GM21423 (cell line): ENCODE results near the gene LIFR.
A peak's percentile ranks its signal among the peaks of the same experiment; 100 is the strongest.
"Not testable (repeated sequence)": the region's sequence is repeated elsewhere in the genome, so short reads cannot be mapped to it uniquely, and the experiment has no call there.

Experiments
- ATAC-seq: cut with Tn5 transposase; IDR thresholded peaks from one replicate; pipeline ENCODE4 v1.9.1; 2021; ENCODE audit warnings: mild to moderate bottlenecking, moderate library complexity; ENCODE audit not compliant: unreplicated experiment

LIFR gene, protein sequence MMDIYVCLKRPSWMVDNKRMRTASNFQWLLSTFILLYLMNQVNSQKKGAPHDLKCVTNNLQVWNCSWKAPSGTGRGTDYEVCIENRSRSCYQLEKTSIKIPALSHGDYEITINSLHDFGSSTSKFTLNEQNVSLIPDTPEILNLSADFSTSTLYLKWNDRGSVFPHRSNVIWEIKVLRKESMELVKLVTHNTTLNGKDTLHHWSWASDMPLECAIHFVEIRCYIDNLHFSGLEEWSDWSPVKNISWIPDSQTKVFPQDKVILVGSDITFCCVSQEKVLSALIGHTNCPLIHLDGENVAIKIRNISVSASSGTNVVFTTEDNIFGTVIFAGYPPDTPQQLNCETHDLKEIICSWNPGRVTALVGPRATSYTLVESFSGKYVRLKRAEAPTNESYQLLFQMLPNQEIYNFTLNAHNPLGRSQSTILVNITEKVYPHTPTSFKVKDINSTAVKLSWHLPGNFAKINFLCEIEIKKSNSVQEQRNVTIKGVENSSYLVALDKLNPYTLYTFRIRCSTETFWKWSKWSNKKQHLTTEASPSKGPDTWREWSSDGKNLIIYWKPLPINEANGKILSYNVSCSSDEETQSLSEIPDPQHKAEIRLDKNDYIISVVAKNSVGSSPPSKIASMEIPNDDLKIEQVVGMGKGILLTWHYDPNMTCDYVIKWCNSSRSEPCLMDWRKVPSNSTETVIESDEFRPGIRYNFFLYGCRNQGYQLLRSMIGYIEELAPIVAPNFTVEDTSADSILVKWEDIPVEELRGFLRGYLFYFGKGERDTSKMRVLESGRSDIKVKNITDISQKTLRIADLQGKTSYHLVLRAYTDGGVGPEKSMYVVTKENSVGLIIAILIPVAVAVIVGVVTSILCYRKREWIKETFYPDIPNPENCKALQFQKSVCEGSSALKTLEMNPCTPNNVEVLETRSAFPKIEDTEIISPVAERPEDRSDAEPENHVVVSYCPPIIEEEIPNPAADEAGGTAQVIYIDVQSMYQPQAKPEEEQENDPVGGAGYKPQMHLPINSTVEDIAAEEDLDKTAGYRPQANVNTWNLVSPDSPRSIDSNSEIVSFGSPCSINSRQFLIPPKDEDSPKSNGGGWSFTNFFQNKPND

DNA sequence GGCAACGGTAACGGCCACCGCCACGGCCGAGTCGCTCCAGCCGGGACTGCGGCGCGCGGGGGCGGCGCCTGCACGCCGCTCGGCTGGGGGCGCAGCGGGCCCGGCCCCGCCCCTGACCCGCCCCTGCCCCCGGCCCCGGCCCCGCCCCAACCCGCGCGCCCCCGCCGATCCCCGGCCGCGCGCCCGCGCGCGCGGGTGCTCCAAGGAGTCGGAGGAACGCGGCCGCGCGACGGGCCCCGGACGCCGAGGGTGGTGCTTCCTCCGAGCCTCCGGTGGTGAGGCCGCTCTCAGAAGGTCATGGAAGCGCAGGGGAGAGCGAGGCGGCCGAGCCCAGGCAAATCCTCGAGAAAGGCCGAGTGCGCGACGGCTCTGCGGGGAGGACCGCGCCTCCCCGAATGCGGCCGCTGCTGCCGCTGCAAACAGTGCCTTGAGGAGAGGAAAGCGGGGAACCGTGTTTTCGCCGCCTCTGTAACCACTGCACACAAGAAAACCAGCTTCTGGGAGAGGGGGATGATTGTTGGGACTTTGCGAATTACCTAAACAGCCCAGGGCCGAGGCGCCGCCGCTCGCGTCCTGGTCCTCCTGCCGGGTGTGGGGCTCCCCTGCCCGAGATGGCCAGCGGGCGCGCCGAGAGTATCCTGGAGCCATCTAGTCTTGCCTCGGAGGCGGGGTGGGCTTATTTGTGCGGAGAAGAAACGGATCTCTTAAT lies at the start of gene LIFR:
Gene LIFR (minus strand): TSS at position 48 of the 709 bp plus-strand sequence. CDS start 25,999 bp downstream, outside the sequence.
- peak; percentile 48 for ATAC-seq

GRCh38 chr5:38605610-38606009 lies 49.2 kb upstream of the LIFR start:
- ATAC-seq: no peak

- no peak for ATAC-seq
Measured at GRCh38 chr5:38603691-38604090, 47.2 kb upstream of the LIFR start.

DNA sequence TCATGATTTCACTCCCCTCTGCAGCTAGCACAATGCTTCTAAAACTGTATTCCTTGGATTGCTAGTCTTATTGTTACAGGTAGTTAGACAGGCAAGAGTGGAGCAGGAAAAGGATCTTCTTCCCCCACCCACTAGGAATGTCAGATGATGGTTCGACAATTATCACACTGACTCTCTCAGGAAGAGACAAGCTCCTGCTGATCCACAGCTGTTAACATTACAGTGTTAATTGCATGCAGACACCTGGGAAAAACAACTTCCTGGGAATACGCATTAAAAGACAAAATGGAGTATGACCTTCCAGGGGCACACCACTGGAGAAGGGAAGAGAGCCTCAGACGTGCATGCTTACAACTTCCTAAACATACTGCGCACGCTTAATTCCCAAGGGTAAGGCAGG lies 46.2 kb upstream of the LIFR start:
- ATAC-seq: no peak

GRCh38 chr5:38601863-38602298 lies 45.4 kb upstream of the LIFR start:
- no peak for ATAC-seq

DNA sequence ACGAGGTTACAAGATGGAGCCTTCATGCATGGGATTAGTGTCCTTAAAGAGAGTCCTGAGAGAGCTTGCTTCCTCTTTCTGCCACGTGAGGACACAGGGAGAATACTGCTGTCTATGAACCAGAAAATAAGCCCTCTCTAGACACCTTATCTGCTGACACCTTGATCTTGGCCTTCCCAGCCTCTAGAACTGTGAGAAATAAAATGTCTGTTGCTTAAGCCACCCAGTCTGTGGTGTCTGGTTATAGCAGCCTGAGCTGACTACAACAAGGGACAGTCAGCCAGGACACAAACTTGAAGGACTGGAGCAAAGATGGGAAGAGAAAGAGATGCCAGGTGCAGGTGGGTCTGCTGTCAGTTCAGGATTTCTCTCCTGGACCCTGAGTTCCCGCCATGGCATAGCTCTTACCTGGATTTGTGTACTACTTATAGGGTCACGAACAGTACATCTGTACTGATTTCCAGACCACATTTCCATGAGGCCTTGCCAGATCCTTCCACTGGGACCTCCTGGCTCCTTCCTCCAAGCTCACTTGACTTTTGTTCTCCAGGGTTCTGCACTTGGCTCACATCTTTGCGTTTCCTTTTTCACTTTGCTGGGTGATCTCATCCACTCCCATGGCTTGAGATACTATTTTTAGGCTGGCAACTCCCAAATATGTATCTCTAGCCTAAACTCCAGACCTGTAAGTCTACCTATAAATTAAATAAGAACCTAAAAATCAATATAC lies 44.9 kb upstream of the LIFR start:
- no peak for ATAC-seq

- no peak for ATAC-seq
Measured at GRCh38 chr5:38600329-38601045, 44.0 kb upstream of the LIFR start.

DNA sequence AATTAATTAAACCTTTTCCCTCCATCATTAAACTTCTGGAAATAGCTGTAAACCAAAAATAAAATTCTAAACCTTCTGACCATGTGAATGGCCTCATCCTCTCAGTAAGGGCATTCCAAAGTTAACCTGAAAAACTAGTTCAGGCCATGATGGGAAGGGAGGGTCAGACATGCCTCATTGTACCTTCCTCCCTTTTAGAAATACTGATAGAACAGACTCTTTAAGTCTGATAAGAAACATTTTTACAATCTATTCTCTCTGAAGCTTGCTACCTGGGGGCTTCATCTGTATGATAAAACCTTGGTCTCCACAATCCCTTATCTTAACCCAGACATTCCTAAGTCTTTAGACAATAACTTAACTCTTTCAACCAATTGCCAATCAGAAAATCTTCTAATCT lies 43.3 kb upstream of the LIFR start:
- not testable (repeated sequence) for ATAC-seq

GRCh38 chr5:38598994-38599617 lies 42.7 kb upstream of the LIFR start:
- no peak for ATAC-seq

DNA sequence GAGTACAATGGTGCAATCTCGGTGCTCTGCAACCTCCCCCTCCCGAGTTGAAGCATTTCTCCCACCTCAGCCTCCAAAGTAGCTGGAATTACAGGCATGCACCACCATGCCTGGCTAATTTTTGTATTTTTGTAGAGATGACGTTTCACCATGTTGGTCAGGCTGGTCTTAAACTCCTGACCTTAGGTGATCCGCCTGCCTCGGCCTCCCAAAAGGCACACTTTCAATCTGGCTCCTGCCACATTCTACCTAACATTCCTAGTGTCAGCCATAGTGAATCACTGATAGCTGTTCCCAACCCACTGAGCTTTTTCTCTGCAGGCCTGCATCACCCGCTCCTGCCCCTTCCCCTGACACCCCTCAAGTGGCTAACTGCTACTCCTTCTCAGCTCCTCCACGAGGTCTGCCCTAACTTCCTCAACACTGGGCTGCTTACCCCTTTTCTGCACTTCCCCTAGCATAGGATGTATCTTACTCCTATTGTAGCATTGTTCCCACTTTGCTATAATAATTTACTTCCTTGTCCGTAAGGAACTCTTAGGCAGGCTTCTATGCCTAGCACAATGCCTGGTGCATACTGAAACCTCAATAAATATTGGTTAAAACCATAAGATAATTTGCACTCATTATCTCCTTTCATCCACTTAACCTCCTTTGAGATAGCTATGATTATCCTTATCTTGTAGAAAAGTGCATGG lies 42.0 kb upstream of the LIFR start:
- ATAC-seq: no peak

DNA sequence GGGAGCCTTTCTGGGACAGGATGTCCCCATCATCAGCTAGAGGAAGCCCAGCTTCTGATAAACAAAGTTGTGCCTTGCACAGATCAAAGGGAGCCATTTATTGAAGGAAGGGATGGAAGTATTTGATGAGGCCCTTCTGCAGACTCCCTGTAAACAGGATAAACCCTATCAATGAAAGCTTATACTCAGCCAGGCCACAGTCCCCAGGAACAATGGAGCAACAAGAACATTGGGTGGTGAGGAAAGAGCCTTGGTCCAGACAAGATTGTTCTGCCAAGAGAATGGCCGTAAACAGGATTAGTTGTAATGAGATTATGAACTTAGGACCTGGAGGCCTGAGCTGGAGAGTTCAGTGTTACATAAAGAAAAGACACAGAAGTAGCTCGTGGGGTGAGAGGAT lies 40.5 kb upstream of the LIFR start:
- no peak for ATAC-seq

GRCh38 chr5:38595132-38595745 lies 38.8 kb upstream of the LIFR start:
- ATAC-seq: no peak

DNA sequence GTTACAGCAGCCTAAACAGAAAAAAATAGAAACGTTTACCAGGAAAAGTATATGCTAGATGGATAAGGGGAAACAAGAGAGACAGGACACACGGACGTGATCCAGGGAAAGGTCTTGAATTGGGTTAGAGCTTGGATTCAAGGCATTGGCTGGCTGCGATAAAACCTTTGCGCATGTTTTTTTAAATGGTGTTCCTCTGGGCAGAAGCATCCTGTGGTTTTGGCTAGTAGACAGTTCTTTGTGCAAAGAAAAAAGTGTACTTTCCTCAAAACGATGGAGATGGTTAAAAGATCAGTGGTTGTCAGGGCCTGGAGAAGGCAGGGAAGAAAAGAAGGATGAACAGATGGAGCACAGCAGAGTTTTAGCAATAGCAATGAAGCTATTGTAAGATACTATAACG lies 37.5 kb upstream of the LIFR start:
- no peak for ATAC-seq

DNA sequence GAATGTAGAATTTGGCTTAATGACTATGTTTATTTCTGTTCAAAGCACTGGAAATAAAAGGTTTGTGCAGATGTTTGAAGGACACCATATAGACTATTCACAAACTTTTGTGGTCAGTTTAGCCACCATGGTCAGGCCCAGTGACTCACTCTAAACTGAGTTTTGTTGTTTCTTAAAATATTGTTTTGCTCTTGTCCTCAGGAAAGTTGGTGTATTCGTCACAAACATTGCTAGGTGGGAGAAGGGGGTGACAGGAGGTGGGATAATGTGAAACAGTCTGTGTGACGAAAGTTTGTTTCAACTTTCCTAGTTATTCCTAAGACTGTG lies 35.0 kb upstream of the LIFR start:
- no peak for ATAC-seq

GRCh38 chr5:38590838-38591522 lies 34.5 kb upstream of the LIFR start:
- ATAC-seq: no peak

DNA sequence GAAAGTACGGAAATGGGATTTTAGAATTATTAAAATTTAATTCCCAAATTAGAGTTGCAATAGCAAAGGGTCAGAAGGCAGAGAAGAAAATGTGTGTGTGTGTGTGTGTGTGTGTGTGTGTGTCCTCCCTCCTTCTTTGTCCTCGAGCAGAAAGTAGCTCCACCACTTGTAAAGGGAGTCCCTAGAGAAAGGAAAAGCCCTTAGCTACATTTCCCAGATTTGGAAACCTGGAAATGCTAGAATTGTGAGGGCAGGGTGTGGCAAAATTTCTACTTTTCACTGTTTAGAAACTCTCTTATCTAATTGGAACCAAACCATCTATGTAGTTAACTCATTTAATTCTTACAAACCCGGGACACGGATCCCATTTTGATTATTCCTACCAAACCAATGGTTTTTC lies 33.2 kb upstream of the LIFR start:
- ATAC-seq: no peak

GRCh38 chr5:38585816-38586215 lies 29.4 kb upstream of the LIFR start:
- ATAC-seq: no peak

- no peak for ATAC-seq
Measured at GRCh38 chr5:38583500-38583899, 27.1 kb upstream of the LIFR start.
